NT2/D1 (cell line): Measurements from ENCODE around the gene SLX4IP.

Experiments used
- SUZ12 ChIP-seq: IDR thresholded peaks from 2 replicates; pipeline ENCODE4 v1.6.1; 2011; ENCODE audit not compliant: insufficient read length, insufficient read depth; ENCODE audit errors: extremely low read depth
- YY1 ChIP-seq: IDR thresholded peaks from 2 replicates; pipeline ENCODE4 v1.6.1; 2011; ENCODE audit not compliant: insufficient read length, insufficient read depth
- ZNF274 ChIP-seq: IDR thresholded peaks from 2 replicates; pipeline ENCODE4 v1.6.1; 2011; ENCODE audit warnings: mild to moderate bottlenecking, low read depth, low read length

- TF ChIP-seq ZNF274 (no peak), SUZ12 (no peak), YY1 (no peak)
Measured at GRCh38 chr20:10591946-10592521, 156.9 kb downstream of the SLX4IP start.
